MM.1S (cell line): ENCODE measurements around the gene SOCS4.

ENCODE experiments used
- EZH2 ChIP-seq: fragments of 300-600 bp; sonication (generic); optimal IDR thresholded peaks from 2 replicates; pipeline ENCODE3; 2017; ENCODE audit warnings: low read depth, mild to moderate bottlenecking, antibody characterized with exemption, low read length, mixed read lengths
- EZH2phosphoT487 ChIP-seq: fragments of 300-600 bp; sonication (generic); IDR thresholded peaks from 2 replicates; pipeline ENCODE4 v1.6.1; 2018; ENCODE audit warnings: antibody characterized with exemption, low read length
- TF ChIP-seq, protein P1 (sequence below): fragments of 300-600 bp; sonication (generic); IDR thresholded peaks from 2 replicates; pipeline ENCODE4 v1.5.1; 2016; ENCODE audit warnings: antibody characterized with exemption, low read length, mixed read lengths

DNA sequence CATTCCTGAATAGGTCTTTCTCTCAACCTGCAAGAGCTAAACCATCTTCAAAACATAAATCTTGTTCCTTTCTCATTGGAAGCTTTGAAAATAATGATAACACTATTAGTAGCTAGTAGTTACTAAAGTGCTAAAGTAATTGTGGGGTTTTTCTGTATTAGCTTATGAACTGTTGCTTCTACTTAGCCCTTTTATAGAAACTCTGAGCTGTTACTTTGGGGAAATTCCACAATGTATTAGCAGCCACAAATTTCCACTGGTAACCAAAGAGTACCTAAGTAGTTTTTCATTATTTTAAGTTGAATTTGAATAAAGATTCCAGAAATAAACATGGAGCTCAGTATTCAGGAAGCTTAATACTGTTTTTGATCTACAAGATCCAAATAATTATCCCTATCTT, 18.1 kb downstream of the SOCS4 start:
- TF ChIP-seq, protein P1, sequence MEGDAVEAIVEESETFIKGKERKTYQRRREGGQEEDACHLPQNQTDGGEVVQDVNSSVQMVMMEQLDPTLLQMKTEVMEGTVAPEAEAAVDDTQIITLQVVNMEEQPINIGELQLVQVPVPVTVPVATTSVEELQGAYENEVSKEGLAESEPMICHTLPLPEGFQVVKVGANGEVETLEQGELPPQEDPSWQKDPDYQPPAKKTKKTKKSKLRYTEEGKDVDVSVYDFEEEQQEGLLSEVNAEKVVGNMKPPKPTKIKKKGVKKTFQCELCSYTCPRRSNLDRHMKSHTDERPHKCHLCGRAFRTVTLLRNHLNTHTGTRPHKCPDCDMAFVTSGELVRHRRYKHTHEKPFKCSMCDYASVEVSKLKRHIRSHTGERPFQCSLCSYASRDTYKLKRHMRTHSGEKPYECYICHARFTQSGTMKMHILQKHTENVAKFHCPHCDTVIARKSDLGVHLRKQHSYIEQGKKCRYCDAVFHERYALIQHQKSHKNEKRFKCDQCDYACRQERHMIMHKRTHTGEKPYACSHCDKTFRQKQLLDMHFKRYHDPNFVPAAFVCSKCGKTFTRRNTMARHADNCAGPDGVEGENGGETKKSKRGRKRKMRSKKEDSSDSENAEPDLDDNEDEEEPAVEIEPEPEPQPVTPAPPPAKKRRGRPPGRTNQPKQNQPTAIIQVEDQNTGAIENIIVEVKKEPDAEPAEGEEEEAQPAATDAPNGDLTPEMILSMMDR = no peak
- TF ChIP-seq EZH2 (no peak), EZH2phosphoT487 (no peak)
